Tibial nerve (tissue), 4 donors: ENCODE data around the gene CAVIN4.

Experiments used
- CTCF ChIP-seq, 5 experiments: fragments of 200-600 bp in 3 of 5; fragments of 450-650 bp in 2 of 5; sonication (generic) in 3 of 5; IDR thresholded peaks; one replicate each; pipeline ENCODE4 v1.5.1; 2016 to 2019; ENCODE audit warnings: antibody characterized with exemption in 5 of 5, mild to moderate bottlenecking in 3 of 5, moderate library complexity in 2 of 5
- EP300 ChIP-seq, 2 donors: sonication (generic); formaldehyde crosslinking; IDR thresholded peaks; one replicate each; pipeline ENCODE4 v1.6.1; 2017; ENCODE audit warnings: antibody characterized with exemption in 2 of 2, mild to moderate bottlenecking in 1 of 2
- POLR2A ChIP-seq, 2 donors: fragments of 450-650 bp; IDR thresholded peaks; one replicate each; pipeline ENCODE4 v1.6.1; 2017; ENCODE audit warnings: antibody characterized with exemption in 2 of 2, mild to moderate bottlenecking in 2 of 2, moderate library complexity in 2 of 2

GRCh38 chr9:100557053-100557452 is 20.8 kb upstream of the CAVIN4 start:
- TF ChIP-seq POLR2A (IDR thresholded peaks at IDR 0.05) (no peak), CTCF (IDR thresholded peaks at IDR 0.05) (no peak), EP300 (IDR thresholded peaks at IDR 0.05) (no peak)
